K562 (cell line): ENCODE results near the gene PLCL2.

Experiments
- ADNP ChIP-seq: fragments of 200-800 bp; sonication (Bioruptor generic); IDR thresholded peaks from 2 replicates; pipeline ENCODE4 v1.6.1; 2016; ENCODE audit warnings: missing genetic modification characterization, missing compliant biosample characterization
- ESRRA ChIP-seq: fragments of 450-650 bp; IDR thresholded peaks from 2 replicates; pipeline ENCODE4 v1.6.1; 2014; ENCODE audit warnings: low read depth, mild to moderate bottlenecking, moderate library complexity, borderline replicate concordance
- EZH2 ChIP-seq: IDR thresholded peaks from 2 replicates; pipeline ENCODE4 v1.6.1; 2012; ENCODE audit warnings: low read depth, mild to moderate bottlenecking, inconsistent platforms, low read length, borderline replicate concordance
- POLR2A ChIP-seq: fragments of 450-650 bp; conservative IDR thresholded peaks from 2 replicates; pipeline ENCODE4 v1.6.1; 2016
- RFX1 ChIP-seq: fragments of 450-650 bp; IDR thresholded peaks from 2 replicates; pipeline ENCODE4 v1.6.1; 2016; ENCODE audit warnings: mild to moderate bottlenecking, moderate library complexity
- RNF2 ChIP-seq: sonication (generic); IDR thresholded peaks from 2 replicates; pipeline ENCODE4 v1.6.1; 2016
- YBX1 ChIP-seq: fragments of 450-650 bp; IDR thresholded peaks from 2 replicates; pipeline ENCODE4 v1.7.1; 2016; ENCODE audit warnings: mild to moderate bottlenecking
- ZNF830 ChIP-seq: fragments of 250-450 bp; sonication (Bioruptor Pico); IDR thresholded peaks from 2 replicates; pipeline ENCODE4 v1.5.0; 2021; ENCODE audit warnings: mild to moderate bottlenecking
- ZZZ3 ChIP-seq: fragments of 450-650 bp; IDR thresholded peaks from 2 replicates; pipeline ENCODE4 v1.6.1; 2016; ENCODE audit warnings: antibody characterized with exemption, mild to moderate bottlenecking, moderate library complexity
- TF ChIP-seq, protein P1 (sequence below), 3 experiments: IDR thresholded peaks in 2 of 3; conservative IDR thresholded peaks in 1 of 3; 2 replicates each; pipeline ENCODE4 v1.5.1; 2011 to 2012; ENCODE audit warnings: low read length in 3 of 3, mild to moderate bottlenecking in 3 of 3, control low read depth in 2 of 3, improper control_type of control experiment in 1 of 3, inconsistent platforms in 1 of 3, low read depth in 1 of 3, mixed read lengths in 1 of 3, moderate library complexity in 1 of 3; ENCODE audit not compliant: insufficient read depth in 2 of 3
- TF ChIP-seq, protein P2 (sequence below): sonication (generic); formaldehyde crosslinking; IDR thresholded peaks from 2 replicates; pipeline ENCODE4 v1.8.1; 2022; ENCODE audit warnings: missing genetic modification reagents

DNA sequence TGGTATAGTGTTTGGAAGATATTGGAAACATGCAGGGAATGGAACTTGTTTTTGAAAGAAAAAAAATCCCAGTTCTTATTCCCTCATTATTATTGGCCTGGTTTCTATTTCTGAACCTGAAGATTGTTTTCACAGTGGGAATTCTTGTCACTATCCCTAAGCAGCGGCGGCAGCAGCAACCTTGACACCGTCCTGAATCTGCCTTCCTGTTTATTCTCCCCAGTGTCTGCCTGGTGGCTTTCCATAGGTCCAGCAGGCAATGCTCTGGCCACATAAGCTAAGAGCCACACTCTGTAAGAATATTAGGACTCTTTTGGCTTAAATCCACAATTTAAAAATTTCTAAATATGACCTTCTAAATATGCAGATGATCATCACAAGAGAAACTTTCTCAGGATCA, 178.0 kb downstream of the PLCL2 start:
- TF ChIP-seq EZH2 (no peak), YBX1 (no peak), ESRRA (no peak), RFX1 (no peak), RNF2 (no peak), POLR2A (no peak), ADNP (tag) (no peak), ZNF830 (CRISPR knock-in tag) (no peak), ZZZ3 (no peak)
- TF ChIP-seq, protein P1, sequence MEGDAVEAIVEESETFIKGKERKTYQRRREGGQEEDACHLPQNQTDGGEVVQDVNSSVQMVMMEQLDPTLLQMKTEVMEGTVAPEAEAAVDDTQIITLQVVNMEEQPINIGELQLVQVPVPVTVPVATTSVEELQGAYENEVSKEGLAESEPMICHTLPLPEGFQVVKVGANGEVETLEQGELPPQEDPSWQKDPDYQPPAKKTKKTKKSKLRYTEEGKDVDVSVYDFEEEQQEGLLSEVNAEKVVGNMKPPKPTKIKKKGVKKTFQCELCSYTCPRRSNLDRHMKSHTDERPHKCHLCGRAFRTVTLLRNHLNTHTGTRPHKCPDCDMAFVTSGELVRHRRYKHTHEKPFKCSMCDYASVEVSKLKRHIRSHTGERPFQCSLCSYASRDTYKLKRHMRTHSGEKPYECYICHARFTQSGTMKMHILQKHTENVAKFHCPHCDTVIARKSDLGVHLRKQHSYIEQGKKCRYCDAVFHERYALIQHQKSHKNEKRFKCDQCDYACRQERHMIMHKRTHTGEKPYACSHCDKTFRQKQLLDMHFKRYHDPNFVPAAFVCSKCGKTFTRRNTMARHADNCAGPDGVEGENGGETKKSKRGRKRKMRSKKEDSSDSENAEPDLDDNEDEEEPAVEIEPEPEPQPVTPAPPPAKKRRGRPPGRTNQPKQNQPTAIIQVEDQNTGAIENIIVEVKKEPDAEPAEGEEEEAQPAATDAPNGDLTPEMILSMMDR (IDR thresholded peaks at IDR 0.05 in 2 of 3, conservative IDR thresholded peaks at IDR 0.05 in 1 of 3; ENCODE audit: insufficient read depth in 2 of 3, low read depth in 1 of 3, low read length in 3 of 3) = no peak
- TF ChIP-seq, protein P2, sequence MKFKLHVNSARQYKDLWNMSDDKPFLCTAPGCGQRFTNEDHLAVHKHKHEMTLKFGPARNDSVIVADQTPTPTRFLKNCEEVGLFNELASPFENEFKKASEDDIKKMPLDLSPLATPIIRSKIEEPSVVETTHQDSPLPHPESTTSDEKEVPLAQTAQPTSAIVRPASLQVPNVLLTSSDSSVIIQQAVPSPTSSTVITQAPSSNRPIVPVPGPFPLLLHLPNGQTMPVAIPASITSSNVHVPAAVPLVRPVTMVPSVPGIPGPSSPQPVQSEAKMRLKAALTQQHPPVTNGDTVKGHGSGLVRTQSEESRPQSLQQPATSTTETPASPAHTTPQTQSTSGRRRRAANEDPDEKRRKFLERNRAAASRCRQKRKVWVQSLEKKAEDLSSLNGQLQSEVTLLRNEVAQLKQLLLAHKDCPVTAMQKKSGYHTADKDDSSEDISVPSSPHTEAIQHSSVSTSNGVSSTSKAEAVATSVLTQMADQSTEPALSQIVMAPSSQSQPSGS (CRISPR knock-in tag) = no peak
